Endothelial cell of umbilical vein (primary cell): ENCODE data around the gene FOXJ3. TPM values are rescaled to one million over a fixed set of nuclear protein-coding genes. Genes with fewer than 3 reads are reported as not detected.

ENCODE experiments used
- BruUV-seq: library from RNA; stranded (reverse); fragments of 400-500 nt; replicated peaks from 2 replicates; lab custom pipeline; 2021; lab: Mats Ljungman, UMichigan
- CTCF ChIA-PET: fragments of 300-600, 350-600 bp; sonication (Branson Sonifier 250); formaldehyde crosslinking; loops from one replicate; lab custom pipeline; 2021; ENCODE audit warnings: antibody characterized with exemption, inconsistent platforms; lab: Charles Lee
- POLR2A ChIA-PET: fragments of 300-600, 350-600 bp; sonication (Branson Sonifier 250); formaldehyde crosslinking; loops from one replicate; lab custom pipeline; 2021; ENCODE audit warnings: antibody characterized with exemption, inconsistent platforms; lab: Charles Lee
- DNase-seq: peaks from one replicate; pipeline ENCODE4 v3.0.0-alpha.2; 2011; ENCODE audit warnings: low read depth, low spot score
- FAIRE-seq: peaks from 2 replicates; lab custom pipeline; 2011; peaks lifted over from hg19 to GRCh38; lab: Jason Lieb, UNC
- H2AFZ ChIP-seq: 2 replicates; pipeline ENCODE4 v1.6.0; 2012; ENCODE audit warnings: low read depth, low read length, control low read depth, inconsistent platforms
- H3K27ac ChIP-seq: 2 replicates; pipeline ENCODE4 v1.5.1; 2011; ENCODE audit warnings: low read depth, mild to moderate bottlenecking, control low read depth, low read length, moderate library complexity; ENCODE audit not compliant: insufficient read depth
- H3K27me3 ChIP-seq, 2 experiments: 2 replicates each; pipeline versions ENCODE4 v1.6.0 to v1.6.1; 2011; ENCODE audit warnings: low read length in 2 of 2, mixed read lengths in 1 of 2; ENCODE audit not compliant: control insufficient read depth in 2 of 2, insufficient read depth in 2 of 2
- H3K36me3 ChIP-seq, 2 experiments: 2 replicates in 1 of 2; 3 replicates in 1 of 2; pipeline ENCODE4 v1.5.1; 2011; ENCODE audit warnings: low read length in 2 of 2, mild to moderate bottlenecking in 1 of 2, moderate library complexity in 1 of 2; ENCODE audit not compliant: control insufficient read depth in 2 of 2, insufficient read depth in 2 of 2; ENCODE audit errors: extremely low read depth in 1 of 2
- H3K4me1 ChIP-seq: 3 replicates; pipeline ENCODE4 v1.5.1; 2011; ENCODE audit warnings: mild to moderate bottlenecking, low read length; ENCODE audit not compliant: control insufficient read depth, insufficient read depth; ENCODE audit errors: extremely low read depth
- H3K4me2 ChIP-seq: 2 replicates; pipeline ENCODE4 v1.6.1; 2011; ENCODE audit warnings: low read length, control low read depth, mixed read lengths; ENCODE audit not compliant: insufficient read depth
- H3K4me3 ChIP-seq, 3 experiments: fragments of 200-600 bp in 1 of 3; sonication (generic), shearing (Covaris generic) in 1 of 3; replicated peaks in 1 of 3; 2 replicates each; pipeline ENCODE4 v1.5.1; 2011 to 2016; ENCODE audit warnings: control low read depth in 3 of 3, low read length in 3 of 3, mild to moderate bottlenecking in 2 of 3, inconsistent platforms in 1 of 3, low read depth in 1 of 3, moderate library complexity in 1 of 3; ENCODE audit not compliant: insufficient read depth in 1 of 3
- H3K79me2 ChIP-seq: 2 replicates; pipeline ENCODE4 v1.6.0; 2012; ENCODE audit warnings: low read length, inconsistent platforms; ENCODE audit not compliant: control insufficient read depth, insufficient read depth
- H3K9ac ChIP-seq: replicated peaks from 2 replicates; pipeline ENCODE3; 2011; ENCODE audit warnings: low read length, control low read depth; ENCODE audit not compliant: insufficient read depth; ENCODE audit errors: extremely low read depth
- H3K9me1 ChIP-seq: replicated peaks from 3 replicates; pipeline ENCODE4 v1.6.0; 2011; ENCODE audit warnings: mild to moderate bottlenecking, low read length; ENCODE audit not compliant: control insufficient read depth, insufficient read depth; ENCODE audit errors: extremely low read depth
- H3K9me3 ChIP-seq: replicated peaks from 2 replicates; pipeline ENCODE4 v1.5.1; 2012; ENCODE audit warnings: low read length, inconsistent platforms; ENCODE audit not compliant: control insufficient read depth, insufficient read depth
- H4K20me1 ChIP-seq: replicated peaks from 2 replicates; pipeline ENCODE3; 2011; ENCODE audit warnings: mild to moderate bottlenecking, low read length; ENCODE audit not compliant: control insufficient read depth, insufficient read depth; ENCODE audit errors: extremely low read depth
- CTCF ChIP-seq, 2 donors: IDR thresholded peaks; 1 replicate in 1 of 2; 2 replicates in 1 of 2; pipeline ENCODE4 v1.5.1; 2011; ENCODE audit warnings: low read length in 2 of 2, mild to moderate bottlenecking in 2 of 2, moderate library complexity in 2 of 2, control low read depth in 1 of 2, inconsistent platforms in 1 of 2, low read depth in 1 of 2; ENCODE audit not compliant: insufficient read depth in 1 of 2; ENCODE audit errors: extremely low read depth in 1 of 2
- EZH2 ChIP-seq: IDR thresholded peaks from 2 replicates; pipeline ENCODE4 v1.6.1; 2012; ENCODE audit warnings: borderline replicate concordance, low read depth, mild to moderate bottlenecking, moderate library complexity, low read length, inconsistent platforms; ENCODE audit not compliant: severe bottlenecking
- FOS ChIP-seq: IDR thresholded peaks from 2 replicates; pipeline ENCODE4 v1.6.1; 2011; ENCODE audit warnings: mild to moderate bottlenecking, low read length, moderate library complexity, borderline replicate concordance; ENCODE audit not compliant: insufficient read depth
- GATA2 ChIP-seq: IDR thresholded peaks from 2 replicates; pipeline ENCODE4 v1.7.0; 2011; ENCODE audit warnings: low read depth, mild to moderate bottlenecking, moderate library complexity, mixed read lengths, low read length; ENCODE audit not compliant: insufficient read length, insufficient read depth
- JUN ChIP-seq: IDR thresholded peaks from 2 replicates; pipeline ENCODE4 v1.6.1; 2011; ENCODE audit warnings: borderline replicate concordance, low read depth; ENCODE audit not compliant: insufficient read length, insufficient read depth
- MAX ChIP-seq: IDR thresholded peaks from 2 replicates; pipeline ENCODE4 v1.6.1; 2011; ENCODE audit not compliant: insufficient read depth, insufficient read length
- MYC ChIP-seq: IDR thresholded peaks from one replicate; pipeline ENCODE4 v1.6.1; 2011; ENCODE audit warnings: mild to moderate bottlenecking, low read depth, low read length
- POLR2A ChIP-seq: IDR thresholded peaks from 2 replicates; pipeline ENCODE4 v1.6.1; 2012; ENCODE audit warnings: low read depth, mild to moderate bottlenecking, control low read depth, low read length
- POLR2AphosphoS5 ChIP-seq: IDR thresholded peaks from 2 replicates; pipeline ENCODE4 v1.6.1; 2012; ENCODE audit warnings: low read depth, mild to moderate bottlenecking, control low read depth, low read length, moderate library complexity; ENCODE audit not compliant: insufficient read depth
- dilution Hi-C: fragments of 300-500 bp; cut with MboI; formaldehyde crosslinking; loops from one replicate; pipeline ENCODE4 v1.15.0; 2019; ENCODE audit warnings: low sequenced_read_pairs; ENCODE audit not compliant: extremely low pct_ligation_motif_present
- intact Hi-C: fragments of 100-400 bp; cut with micrococcal nuclease; formaldehyde crosslinking; loops from one replicate; pipeline ENCODE4 v1.10.0; 2022
- polyA plus RNA-seq, 4 experiments: library from polyadenylated mRNA; depleted of rRNA in 3 of 4; stranded (reverse) in 3 of 4; unstranded in 1 of 4; fragments of >200 nt; gene quantifications; 2 replicates each; pipeline versions ENCODE4 v1.2.1 to v1.2.3, GENCODE V29; 2011 to 2012; ENCODE audit warnings: missing spikeins in 1 of 4
- total RNA-seq: library from RNA; stranded (reverse); gene quantifications from 2 replicates; pipeline ENCODE4 v1.2.3, GENCODE V29; 2021

FOXJ3 gene
- total and polyA plus RNA-seq, 2 donors (not counting 3 experiments of a cell fraction or from before 2014, with no cell fraction given) = 34.7 to 38.8 TPM

- dilution Hi-C loops = no loop called here
- peaks cover 2% of the 10 kb centered on the region for H3K9me1 ChIP-seq
- FAIRE-seq (no peak), DNase-seq (peak; percentile 34)
- no peak overlapping the region for H2AFZ ChIP-seq
- ChIA-PET POLR2A (no interaction called here), CTCF (interaction anchor here (1.9 kb wide), 2 partner anchors 14 to 143 kb away, joined by 5 to 10 read pairs; partner anchors contain the start of gene FOXJ3)
- H3K79me2 ChIP-seq = peaks cover 89% of the 10 kb centered on the region
- no TSS peak for BruUV-seq
- peaks cover 0 to 2% of the 10 kb centered on the region in 2 experiments for H3K36me3 ChIP-seq
- intact Hi-C loops = loop anchor here (2.0 kb wide), 1 partner anchor 15 kb away; the partner anchor contains the start of gene FOXJ3
- peak overlapping the region in 1 of 3 experiments; percentile 51 for H3K4me3 ChIP-seq
- TF ChIP-seq FOS = no peak
- TF ChIP-seq POLR2A = no peak
- TF ChIP-seq GATA2 = no peak
- TF ChIP-seq JUN = no peak
- no peak for TF ChIP-seq MAX
- TF ChIP-seq MYC = no peak
- TF ChIP-seq CTCF (IDR thresholded peaks at IDR 0.05; ENCODE audit: extremely low read depth in 1 of 2, insufficient read depth in 1 of 2, low read depth in 1 of 2, low read length in 2 of 2) = no peak
- no peak for TF ChIP-seq EZH2
- no peak for TF ChIP-seq POLR2AphosphoS5
- H3K9ac ChIP-seq = no peak overlapping the region
- no peaks in the 10 kb centered on the region for H3K9me3 ChIP-seq
- H3K4me1 ChIP-seq = peaks cover 46% of the 10 kb centered on the region
- H3K27me3 ChIP-seq = no peaks in the 10 kb centered on the region
- H3K4me2 ChIP-seq = peak overlapping the region; percentile 95
- peaks cover 15% of the 10 kb centered on the region for H4K20me1 ChIP-seq
- peak overlapping the region; percentile 35 for H3K27ac ChIP-seq
These were observed 15.1 kb downstream of the FOXJ3 start for GRCh38 chr1:42319871-42320484.
